Activated naive CD4-positive, alpha-beta T cell treated with anti-CD3 and anti-CD28 coated beads, Interleukin-2, amount 50 U/mL, for 16 hours (primary cell): ENCODE results near the gene INSR.
"Not testable (repeated sequence)": the region's sequence is repeated elsewhere in the genome, so short reads cannot be mapped to it uniquely, and the experiment has no call there.

Source experiments
- DNase-seq: peaks from one replicate; pipeline ENCODE4 v3.0.0-alpha.2; 2020

The INSR gene

DNA sequence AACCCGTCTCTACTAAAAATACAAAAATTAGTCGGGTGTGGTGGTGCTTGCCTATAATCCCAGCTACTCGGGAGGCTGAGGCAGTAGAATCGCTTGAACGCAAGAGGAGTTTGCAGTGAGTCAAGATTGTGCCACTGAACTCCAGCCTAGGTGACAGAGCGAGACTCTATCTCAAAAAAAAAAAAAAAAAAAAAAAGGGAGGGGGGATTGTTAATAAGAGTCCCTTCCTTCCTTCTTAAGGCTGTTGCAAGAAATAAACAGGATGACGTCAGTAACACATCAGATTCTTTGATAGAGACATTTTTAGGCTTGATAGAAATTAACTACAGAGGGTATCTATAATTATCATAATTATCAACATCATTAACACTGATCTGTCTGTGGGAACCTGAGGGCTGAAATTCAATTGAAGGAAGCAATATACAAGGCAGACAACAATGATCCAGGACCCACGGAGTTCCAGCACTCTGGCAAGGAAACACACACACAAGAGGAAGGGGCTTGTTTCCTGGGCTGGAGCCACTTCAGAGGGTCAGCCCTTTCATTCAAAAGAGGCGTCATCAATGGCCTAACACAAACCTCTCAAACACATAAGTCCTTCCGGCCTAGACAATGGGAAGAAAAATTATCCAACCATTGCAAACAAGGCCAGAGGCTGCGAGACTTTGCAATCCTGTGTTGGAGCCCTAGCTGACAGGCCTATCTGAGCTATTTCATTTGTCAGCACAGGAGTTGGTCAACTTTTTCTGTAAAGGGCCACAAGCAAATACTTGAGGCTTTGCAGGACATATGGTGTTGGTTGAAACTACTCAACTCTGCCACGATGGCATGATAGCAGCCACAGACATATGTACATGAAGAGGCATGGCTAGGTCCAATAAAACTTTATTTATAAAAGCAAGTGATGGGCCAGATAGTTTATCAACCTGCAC is 105.2 kb downstream of the INSR start:
- no peak for DNase-seq

DNA sequence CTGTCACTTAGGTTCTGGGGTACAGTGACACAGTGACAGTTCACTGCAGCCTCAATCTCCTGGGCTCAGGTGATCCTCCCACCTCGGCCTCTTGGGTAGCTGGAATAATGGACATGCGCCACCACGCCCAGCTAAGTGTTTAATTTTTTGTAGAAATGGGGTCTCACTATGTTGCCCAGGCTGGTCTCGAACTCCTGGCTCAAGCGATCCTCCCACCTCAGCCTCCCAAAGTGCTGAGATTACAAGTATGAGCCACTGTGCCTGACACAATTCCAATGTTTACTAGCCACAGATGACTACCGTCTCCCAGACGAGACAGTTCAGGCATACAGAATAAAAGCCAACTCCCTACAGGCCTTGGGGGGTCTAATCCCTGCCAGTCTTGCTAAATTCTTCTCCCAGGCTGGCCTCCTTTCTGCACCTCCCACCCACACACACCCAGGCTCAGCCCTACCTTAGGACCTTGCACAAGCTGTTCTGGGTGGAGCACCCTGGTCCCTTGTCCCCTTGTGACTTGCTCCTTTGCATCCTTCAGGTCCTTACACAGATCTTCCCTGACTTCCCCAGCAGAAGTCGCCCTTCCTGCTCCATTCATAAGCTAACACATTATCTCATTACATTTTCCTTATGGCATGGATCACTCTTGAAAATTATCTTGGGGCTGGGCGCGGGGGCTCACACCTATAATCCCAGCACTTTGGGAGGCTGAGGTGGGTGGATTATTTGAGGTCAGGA is 106.4 kb downstream of the INSR start:
- no peak for DNase-seq

DNA sequence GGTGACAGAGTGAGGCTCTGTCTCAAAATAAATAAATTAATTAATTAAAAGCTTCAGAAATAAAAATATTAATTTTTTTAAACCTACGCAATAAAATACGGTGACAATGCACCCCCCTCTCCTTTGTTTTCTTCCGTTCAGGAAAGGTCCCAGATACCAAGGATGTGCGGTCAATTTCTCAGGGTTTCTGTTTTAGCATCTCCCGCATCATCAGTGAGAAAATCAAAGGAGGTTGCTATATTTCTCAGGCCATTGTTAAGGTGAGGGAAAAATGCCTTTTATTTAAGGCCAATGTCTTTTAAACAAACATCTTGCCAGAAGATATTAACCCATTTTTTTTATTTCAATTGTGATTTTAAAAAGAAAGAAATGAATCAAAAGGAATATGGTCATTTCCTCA is 111.7 kb downstream of the INSR start:
- no peak for DNase-seq

DNA sequence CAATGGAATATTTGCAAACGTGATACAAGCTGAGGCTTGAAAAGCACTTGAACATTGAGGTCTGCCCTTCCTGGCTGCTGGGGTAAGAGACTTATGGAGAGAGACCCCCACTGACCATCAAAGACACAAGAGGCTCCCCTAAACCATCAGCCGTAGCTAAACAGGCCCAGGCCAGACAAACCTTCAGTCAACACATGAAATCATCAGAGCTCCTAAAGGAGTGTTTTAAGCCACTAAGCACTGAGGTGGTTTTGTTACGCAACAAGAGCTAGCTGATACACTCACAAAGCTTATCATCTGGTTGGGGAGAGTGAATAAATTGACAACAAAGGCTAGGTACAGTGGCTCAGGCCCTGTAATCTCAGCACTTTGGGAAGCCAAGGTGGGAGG is 114.3 kb downstream of the INSR start:
- DNase-seq: no peak

DNA sequence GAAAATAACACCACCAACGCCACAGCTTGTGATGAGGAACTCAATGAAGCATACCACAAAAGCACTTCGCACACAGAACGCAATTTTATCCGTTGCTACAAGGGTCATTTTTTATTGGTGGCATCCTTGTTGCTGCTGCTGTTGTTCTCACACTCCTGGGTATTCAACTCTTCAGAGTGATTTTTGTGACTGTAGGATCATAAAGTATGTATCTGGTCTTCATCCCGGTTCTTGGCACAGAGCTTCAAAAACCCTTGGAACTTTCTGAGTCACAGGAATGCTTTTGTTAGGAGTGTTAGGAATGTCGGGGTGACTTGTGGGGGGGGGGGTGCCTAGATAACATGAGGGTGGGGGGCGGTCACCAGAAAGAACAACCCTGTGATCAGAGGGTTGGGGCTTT is 116.3 kb downstream of the INSR start:
- no peak for DNase-seq

DNA sequence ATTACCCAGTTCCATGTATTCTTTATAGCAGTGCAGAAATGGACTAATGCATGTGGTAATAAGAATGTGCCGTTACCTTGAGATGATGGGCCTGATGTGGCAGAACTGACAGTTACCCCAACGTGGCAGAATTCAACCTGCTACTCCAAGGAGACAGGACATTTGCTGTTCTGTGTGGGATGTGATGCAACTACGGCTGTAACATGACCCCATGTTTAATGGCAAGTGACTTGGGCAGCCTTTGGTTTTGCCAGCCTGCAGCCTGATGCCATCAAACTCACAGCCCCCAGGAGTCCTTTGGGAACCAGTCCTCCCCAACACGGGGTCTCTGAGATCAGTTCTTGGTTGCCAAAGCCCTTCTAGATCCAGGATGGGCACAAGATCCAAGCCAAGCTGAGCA is 117.4 kb downstream of the INSR start:
- no peak for DNase-seq

DNA sequence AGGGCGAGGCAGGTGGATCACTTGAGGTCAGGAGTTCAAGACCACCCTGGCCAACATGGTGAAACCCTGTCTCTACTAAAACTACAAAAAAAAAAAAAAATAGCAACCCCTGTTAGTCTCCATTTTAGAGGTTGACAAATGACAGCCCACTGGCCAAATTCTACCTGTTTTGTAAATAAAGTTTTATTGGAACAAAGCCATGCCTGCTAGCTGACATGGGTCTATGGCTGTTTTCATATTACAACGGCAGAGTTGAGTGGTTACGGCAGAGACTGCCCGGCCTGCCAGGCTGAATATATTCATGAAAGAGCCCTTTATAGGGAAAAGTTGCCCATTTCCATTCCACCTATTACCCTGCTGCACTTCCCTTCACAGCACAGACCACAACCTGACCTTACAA is 121.4 kb downstream of the INSR start:
- DNase-seq: no peak

DNA sequence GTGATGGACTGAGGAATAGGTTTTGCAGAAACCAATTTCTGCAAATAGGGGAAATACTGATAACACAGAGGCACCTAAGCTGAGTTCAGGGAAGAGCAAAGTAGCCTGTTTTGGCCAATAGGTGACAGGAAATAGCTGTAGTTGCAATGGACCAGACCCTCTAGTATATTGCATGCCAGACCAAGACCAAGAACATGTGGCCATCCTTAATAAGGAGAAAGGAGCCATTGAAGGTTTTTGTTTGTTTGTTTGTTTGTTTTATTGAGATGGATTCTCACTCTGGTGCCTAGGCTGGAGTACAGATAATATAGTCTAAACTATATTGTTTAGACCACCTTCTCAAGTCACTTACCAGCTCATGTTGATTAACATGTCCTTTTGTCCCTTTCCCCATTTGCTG is 123.2 kb downstream of the INSR start:
- no peak for DNase-seq

DNA sequence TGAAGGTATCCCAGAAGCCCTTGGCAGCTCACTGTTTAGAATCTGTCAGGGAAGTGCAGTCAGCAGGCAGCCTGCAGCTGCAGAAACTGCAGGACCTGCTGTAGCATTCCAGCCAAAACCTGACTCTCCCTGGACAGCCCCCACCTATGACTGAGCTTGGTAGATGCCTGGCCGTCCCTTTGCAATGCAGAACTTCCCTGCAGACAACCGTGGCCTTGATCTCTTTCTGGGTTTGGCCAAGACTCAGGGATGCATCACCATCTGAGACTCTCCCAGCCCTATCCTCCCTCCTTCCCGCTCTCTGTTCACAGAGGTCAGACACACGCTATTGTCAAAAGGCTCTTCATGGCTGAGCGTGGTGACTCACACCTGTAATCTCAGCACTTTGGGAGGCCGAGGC is 125.3 kb downstream of the INSR start:
- DNase-seq: no peak

DNA sequence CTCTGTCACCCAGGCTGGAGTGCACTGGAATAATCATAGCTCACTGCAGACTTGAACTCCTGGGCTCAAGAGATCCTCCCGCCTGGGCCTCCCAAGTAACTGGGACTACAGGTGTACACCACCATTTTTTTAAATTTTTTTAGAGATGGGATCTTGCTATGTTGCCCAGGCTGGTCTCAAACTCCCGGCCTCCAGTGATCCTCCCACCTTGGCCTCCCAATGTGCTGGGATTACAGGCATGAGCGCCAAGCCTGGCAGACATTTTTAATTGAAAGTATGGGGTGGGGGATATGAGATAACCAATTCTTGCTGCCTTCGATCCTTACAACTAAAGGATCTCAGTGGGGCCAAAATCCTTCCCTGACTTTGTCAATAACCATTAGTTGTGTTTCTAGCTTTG is 132.9 kb downstream of the INSR start:
- DNase-seq: no peak

DNA sequence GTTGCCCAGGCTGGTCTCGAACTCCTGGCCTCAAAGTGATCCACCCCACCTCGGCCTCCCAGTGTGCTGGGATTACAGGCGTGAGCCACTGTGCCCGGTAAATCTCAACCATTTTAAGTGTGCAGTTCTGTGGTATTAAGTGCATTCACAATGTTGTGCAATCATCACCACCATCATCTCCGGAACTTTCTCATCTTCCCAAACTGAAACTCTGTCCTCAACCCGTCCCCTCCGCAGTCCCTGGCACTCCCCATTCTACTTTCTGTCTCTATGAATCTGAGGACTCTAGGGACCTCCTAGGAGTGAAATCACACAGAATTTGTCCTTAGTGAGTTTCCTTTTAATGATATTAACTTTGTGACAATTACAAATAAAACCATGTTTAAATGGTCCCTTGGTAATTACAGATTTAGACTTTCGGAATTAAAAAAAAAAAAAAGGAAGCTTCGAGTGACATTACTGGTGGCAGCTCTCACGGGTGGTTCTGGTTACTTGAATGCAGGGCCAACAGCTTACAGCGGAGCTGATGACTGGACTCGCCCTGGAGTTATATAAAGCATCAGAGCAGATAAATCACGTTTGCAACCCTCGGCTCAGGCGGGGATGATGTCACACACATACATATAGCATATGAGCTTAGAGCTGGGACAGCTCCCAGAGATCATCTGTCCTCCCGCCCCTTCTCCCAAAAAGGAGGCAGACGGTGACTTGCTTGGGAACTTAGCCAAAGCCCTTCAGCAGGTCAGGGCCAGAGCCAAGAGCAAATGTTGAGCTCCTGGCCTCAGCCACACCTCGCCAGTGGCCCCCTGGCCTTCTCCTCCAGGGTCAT is 134.9 kb downstream of the INSR start:
- no peak for DNase-seq

DNA sequence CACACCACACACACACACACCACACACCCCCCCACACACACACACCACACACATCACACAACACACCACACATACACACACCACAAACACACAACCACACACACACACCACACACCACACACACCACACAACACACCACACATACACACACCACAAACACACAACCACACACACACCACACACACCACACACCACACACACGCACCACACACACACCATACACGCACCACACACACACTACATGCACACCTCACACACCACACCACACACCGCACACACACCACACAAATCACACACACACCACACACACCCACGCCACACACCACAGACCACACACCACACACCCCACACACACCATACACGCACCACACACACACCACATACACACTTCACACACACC is 141.2 kb downstream of the INSR start:
- DNase-seq: no peak

DNA sequence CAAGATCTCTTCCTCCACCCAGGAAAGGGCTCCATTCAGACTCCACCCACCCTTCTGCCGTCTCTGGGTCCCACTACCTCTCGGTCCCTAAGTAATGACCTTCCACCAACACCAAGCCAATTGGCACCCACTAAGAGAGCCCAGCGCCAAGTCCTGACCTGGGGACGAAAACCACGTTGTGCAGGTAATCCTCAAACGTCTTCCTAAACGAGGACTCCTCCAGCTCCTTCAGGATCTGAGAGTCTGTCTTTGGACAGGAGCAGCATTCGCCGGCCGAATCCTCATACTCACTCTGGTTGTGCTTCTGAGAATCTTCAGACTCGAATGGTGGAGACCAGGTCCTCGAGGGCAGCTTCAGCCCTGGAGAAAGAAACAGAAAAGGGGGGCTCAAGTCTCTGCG is 141.6 kb downstream of the INSR start:
- DNase-seq: no peak

DNA sequence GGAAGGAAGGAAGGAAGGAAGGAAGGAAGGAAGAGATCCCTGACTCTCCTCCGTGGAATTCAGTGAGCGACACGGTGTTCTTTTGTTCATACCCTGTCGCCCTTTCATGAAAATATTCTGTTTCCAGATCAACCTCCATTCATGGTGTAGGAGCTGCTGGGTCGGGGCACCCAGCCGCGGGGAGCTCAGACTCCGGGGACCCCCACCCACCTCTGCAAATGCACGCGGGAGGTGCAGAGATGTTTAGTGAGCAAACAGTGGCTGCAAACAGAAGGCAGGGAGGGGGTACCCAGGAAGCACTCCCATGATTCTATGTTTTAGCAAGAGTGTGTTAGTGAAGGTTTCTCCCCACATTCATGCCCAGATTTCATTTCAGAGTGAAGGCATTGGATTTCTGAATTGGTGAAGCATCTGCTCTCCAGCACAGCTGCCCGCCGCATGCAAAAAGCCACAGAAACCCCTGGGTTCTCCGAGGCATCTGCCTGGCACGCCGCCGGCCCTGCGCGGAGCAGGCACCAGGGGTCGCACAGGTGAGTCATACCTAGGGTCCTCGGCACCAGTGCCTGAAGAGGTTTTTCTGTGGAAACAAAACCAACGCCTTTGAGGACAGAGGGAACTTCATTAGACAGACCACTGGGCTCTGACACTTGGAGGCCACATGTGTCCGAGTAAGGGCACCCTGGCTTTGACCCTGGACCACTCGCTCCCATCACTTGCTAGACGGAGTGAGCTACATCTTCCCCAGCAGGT is 144.1 kb downstream of the INSR start:
- no peak for DNase-seq

DNA sequence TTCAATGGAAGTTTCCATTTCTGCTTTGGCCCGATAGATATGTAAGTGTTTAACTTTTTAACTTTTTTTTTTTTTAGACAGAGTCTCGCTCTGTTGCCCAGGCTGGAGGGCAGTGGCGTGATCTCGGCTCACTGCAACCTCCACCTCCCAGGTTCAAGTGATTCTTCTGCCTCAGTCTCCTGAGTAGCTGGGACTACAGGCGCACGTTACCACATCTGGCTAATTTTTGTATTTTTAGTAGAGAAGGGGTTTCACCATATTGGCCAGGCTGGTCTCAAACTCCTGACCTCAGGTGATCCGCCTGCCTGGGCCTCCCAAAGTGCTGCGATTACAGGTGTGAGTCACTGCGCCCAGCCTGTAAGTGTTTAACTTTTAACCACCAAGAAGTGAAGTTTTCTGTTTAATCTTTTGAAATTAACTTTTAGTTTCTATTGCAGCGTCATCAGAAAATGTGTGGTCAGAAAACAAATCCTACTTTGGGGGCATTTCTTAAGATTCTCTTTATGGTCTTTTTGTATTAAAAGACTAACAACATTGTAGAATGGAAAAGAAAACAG is 147.0 kb downstream of the INSR start:
- DNase-seq: not testable (repeated sequence)

DNA sequence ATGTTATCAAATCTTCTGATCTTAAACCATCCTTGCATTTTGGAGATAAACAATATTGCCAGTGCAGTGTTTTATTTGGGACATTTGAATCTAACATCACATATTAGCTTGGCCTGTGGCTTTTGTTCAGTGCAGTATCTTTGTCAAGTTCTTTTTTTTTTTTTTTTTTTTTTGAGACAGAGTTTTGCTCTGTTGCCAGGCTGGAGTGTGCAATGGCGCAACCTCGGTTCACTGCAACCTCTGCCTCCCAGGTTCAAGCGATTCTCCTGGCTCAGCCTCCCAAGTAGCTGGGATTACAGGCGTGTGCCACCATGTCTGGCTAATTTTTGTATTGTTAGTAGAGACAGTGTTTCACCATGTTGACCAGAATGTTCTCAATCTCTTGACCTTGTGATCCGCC is 148.1 kb downstream of the INSR start:
- DNase-seq: not testable (repeated sequence)

DNA sequence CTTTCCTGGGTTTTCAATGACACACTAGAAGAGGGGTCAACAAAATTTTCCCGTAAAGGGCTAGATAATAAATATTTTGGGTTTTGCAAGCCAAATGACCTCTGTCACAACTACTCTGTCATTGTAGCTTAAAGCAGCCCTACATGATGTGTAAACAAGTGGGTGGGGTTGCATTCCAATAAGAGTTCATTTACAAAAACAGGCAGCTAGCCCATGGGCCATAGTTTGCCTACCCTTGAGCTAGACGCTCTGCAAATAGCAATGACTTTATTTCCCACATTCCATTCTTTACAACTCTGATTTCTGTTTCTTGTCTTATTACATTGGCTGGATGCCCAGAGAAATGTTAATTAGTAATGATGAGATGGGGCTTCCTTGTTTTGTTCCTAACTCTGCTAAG is 148.7 kb downstream of the INSR start:
- DNase-seq: no peak

DNA sequence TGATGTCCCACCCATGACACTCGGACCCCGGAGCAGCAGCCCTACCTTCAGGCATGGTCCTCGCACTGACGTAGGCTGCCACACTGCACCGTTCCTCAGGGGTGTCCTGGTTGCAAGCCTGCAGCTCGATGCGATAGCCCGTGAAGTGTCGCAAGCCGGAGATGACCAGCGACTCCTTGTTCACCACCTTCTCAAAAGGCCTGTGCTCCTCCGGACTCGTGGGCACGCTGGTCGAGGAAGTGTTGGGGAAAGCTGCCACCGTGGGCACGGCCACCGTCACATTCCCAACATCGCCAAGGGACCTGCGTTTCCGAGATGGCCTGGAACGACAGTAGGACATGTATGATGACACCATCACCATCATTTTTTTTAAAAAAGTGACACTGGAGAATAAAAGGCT is 151.4 kb downstream of the INSR start:
- DNase-seq: no peak

DNA sequence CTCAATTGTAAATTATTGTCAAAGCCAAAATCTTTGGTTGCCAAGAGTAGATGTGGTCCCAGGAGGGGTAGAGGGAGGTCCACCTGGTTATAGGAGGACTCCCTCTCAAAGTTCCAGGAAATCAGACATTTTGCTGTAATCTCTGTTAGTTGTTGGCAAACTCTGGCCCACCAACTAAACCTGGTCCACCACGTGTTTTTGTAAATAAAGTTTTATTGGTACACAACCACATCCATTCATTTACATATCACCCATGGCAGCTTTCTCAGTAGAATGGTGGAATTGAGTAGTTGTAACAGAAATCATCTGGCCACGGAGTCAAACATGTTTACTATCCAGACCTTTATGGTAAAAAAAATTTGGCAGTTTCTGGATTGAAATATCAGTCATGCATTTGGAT is 154.1 kb downstream of the INSR start:
- DNase-seq: no peak

DNA sequence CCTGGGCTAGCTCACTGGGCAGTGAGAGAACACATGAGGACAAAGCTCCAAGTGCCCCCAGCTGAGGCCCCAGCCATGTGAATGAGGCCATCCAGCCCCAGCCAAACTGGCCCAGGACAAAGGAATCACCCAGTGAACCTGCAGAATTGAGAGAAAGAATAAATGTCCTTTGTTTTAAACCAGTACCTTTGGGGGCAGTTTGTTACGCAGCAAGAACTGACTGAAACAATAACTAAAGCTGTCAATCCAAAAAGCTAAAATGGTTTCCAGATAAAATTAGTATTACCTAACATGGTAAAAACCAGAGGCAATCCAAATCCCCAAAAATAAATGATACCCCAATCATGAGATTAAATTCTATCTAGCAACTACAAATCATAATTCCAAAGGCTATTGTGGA is 155.1 kb downstream of the INSR start:
- DNase-seq: no peak

DNA sequence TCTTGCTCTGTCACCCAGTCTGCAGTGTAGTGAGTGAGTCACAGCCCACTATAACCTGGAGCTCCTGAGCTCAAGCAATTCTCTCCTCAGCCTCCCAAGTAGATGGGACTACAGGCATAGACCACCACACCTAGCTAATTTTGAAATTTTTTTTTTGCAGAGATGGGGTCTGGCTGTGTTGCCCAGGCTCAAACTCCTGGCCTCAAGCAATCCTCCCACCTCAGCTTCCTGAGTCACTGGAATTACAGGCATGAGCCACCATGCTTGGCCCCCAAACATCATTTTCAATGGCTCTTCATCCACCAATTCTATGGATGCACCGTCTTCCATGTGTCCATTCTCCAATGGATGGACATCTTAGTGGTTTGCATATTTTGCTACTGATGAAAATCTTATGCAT is 155.8 kb downstream of the INSR start:
- no peak for DNase-seq

DNA sequence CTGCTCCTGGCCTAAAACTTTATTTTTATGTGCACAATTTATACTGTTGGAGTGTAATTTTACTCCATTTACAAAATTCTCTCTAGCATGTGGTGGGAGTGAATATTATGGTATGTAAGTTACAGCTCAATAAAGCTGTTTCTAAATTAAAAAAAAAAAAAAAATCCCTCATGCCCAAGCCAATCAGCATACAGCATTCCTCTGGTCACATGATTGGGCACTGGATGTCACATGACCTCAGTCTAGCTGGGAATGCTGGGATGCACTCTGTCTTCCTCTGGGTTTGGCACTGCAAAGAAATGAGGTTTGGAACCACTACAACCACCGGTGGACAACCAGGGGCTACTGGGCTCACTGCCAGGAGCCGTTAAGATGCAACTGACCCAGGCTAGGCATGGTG is 157.1 kb downstream of the INSR start:
- no peak for DNase-seq
